CD4-positive, alpha-beta T cell treated with Interleukin-17A for 4 hours (primary cell): ENCODE results near the gene DAPK1.

ENCODE experiments used
- DNase-seq: peaks from one replicate; pipeline ENCODE4 v3.0.0-alpha.2; 2020; ENCODE audit warnings: mixed read lengths

DAPK1 gene

GRCh38 chr9:87570000-87570908, 72.6 kb downstream of the DAPK1 start:
- no peak for DNase-seq

GRCh38 chr9:87572719-87573118, 75.1 kb downstream of the DAPK1 start:
- DNase-seq: no peak

GRCh38 chr9:87573841-87574342, 76.2 kb downstream of the DAPK1 start:
- DNase-seq: no peak

- no peak for DNase-seq
Measured at GRCh38 chr9:87577746-87578145, 80.1 kb downstream of the DAPK1 start.

GRCh38 chr9:87578625-87579024, 81.0 kb downstream of the DAPK1 start:
- DNase-seq: no peak

GRCh38 chr9:87579781-87580541, 82.3 kb downstream of the DAPK1 start:
- no peak for DNase-seq

- DNase-seq: no peak
Measured at GRCh38 chr9:87580941-87581438, 83.3 kb downstream of the DAPK1 start.

- DNase-seq: no peak
Measured at GRCh38 chr9:87581513-87581912, 83.8 kb downstream of the DAPK1 start.

- no peak for DNase-seq
Measured at GRCh38 chr9:87581949-87582637, 84.4 kb downstream of the DAPK1 start.

- DNase-seq: no peak
Measured at GRCh38 chr9:87584326-87584725, 86.7 kb downstream of the DAPK1 start.

GRCh38 chr9:87585123-87585855, 87.6 kb downstream of the DAPK1 start:
- DNase-seq: no peak

- DNase-seq: no peak
Measured at GRCh38 chr9:87586731-87587355, 89.2 kb downstream of the DAPK1 start.

- DNase-seq: no peak
Measured at GRCh38 chr9:87587356-87587745, 89.7 kb downstream of the DAPK1 start.

GRCh38 chr9:87587864-87588263, 90.2 kb downstream of the DAPK1 start:
- DNase-seq: no peak

- no peak for DNase-seq
Measured at GRCh38 chr9:87588339-87588738, 90.7 kb downstream of the DAPK1 start.

- DNase-seq: no peak
Measured at GRCh38 chr9:87590996-87591395, 93.3 kb downstream of the DAPK1 start.

- DNase-seq: no peak
Measured at GRCh38 chr9:87592554-87593358, 95.1 kb downstream of the DAPK1 start.

- no peak for DNase-seq
Measured at GRCh38 chr9:87593359-87593980, 95.8 kb downstream of the DAPK1 start.

- no peak for DNase-seq
Measured at GRCh38 chr9:87594194-87594593, 96.5 kb downstream of the DAPK1 start.

GRCh38 chr9:87594662-87595061, 97.0 kb downstream of the DAPK1 start:
- DNase-seq: no peak
